ENCODE data around the gene TLR7. TPM values are rescaled to one million over a fixed set of nuclear protein-coding genes. Genes with fewer than 3 reads are reported as not detected.

The TLR7 gene
- total RNA-seq, 2 donors from 2014 or later: 0.22 to 0.24 TPM

DNA sequence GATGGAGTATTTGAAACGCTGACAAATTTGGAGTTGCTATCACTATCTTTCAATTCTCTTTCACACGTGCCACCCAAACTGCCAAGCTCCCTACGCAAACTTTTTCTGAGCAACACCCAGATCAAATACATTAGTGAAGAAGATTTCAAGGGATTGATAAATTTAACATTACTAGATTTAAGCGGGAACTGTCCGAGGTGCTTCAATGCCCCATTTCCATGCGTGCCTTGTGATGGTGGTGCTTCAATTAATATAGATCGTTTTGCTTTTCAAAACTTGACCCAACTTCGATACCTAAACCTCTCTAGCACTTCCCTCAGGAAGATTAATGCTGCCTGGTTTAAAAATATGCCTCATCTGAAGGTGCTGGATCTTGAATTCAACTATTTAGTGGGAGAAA is 52.7 kb downstream of the TLR7 start:
- Histone ChIP-seq H3K4me3 (no peak overlapping the region), H3K4me1 (no peaks in the 10 kb centered on the region), H3K9me3 (no peaks in the 10 kb centered on the region), H3K27ac (no peak overlapping the region), H3K36me3 (no peaks in the 10 kb centered on the region), H3K27me3 (no peaks in the 10 kb centered on the region)
- no peak for DNase-seq (ENCODE audit: low spot score)
- TF ChIP-seq, protein P1, sequence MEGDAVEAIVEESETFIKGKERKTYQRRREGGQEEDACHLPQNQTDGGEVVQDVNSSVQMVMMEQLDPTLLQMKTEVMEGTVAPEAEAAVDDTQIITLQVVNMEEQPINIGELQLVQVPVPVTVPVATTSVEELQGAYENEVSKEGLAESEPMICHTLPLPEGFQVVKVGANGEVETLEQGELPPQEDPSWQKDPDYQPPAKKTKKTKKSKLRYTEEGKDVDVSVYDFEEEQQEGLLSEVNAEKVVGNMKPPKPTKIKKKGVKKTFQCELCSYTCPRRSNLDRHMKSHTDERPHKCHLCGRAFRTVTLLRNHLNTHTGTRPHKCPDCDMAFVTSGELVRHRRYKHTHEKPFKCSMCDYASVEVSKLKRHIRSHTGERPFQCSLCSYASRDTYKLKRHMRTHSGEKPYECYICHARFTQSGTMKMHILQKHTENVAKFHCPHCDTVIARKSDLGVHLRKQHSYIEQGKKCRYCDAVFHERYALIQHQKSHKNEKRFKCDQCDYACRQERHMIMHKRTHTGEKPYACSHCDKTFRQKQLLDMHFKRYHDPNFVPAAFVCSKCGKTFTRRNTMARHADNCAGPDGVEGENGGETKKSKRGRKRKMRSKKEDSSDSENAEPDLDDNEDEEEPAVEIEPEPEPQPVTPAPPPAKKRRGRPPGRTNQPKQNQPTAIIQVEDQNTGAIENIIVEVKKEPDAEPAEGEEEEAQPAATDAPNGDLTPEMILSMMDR (IDR thresholded peaks at IDR 0.05): no peak

DNA sequence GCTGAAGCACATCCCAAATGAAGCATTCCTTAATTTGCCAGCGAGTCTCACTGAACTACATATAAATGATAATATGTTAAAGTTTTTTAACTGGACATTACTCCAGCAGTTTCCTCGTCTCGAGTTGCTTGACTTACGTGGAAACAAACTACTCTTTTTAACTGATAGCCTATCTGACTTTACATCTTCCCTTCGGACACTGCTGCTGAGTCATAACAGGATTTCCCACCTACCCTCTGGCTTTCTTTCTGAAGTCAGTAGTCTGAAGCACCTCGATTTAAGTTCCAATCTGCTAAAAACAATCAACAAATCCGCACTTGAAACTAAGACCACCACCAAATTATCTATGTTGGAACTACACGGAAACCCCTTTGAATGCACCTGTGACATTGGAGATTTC is 54.1 kb downstream of the TLR7 start:
- TF ChIP-seq, protein P1 (IDR thresholded peaks at IDR 0.05): no peak
- Histone ChIP-seq H3K27me3 (no peaks in the 10 kb centered on the region), H3K9me3 (no peaks in the 10 kb centered on the region), H3K4me1 (no peaks in the 10 kb centered on the region), H3K36me3 (no peaks in the 10 kb centered on the region), H3K4me3 (no peak overlapping the region), H3K27ac (no peak overlapping the region)
- no peak for DNase-seq (ENCODE audit: low spot score)

DNA sequence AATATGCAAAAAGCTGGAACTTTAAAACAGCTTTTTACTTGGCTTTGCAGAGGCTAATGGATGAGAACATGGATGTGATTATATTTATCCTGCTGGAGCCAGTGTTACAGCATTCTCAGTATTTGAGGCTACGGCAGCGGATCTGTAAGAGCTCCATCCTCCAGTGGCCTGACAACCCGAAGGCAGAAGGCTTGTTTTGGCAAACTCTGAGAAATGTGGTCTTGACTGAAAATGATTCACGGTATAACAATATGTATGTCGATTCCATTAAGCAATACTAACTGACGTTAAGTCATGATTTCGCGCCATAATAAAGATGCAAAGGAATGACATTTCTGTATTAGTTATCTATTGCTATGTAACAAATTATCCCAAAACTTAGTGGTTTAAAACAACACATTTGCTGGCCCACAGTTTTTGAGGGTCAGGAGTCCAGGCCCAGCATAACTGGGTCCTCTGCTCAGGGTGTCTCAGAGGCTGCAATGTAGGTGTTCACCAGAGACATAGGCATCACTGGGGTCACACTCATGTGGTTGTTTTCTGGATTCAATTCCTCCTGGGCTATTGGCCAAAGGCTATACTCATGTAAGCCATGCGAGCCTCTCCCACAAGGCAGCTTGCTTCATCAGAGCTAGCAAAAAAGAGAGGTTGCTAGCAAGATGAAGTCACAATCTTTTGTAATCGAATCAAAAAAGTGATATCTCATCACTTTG is 55.2 kb downstream of the TLR7 start:
- Histone ChIP-seq H3K27me3 (no peaks in the 10 kb centered on the region), H3K9me3 (no peaks in the 10 kb centered on the region), H3K4me1 (no peaks in the 10 kb centered on the region), H3K36me3 (no peaks in the 10 kb centered on the region), H3K4me3 (no peak overlapping the region), H3K27ac (no peak overlapping the region)
- TF ChIP-seq, protein P1 (IDR thresholded peaks at IDR 0.05): no peak
- DNase-seq (ENCODE audit: low spot score): no peak

DNA sequence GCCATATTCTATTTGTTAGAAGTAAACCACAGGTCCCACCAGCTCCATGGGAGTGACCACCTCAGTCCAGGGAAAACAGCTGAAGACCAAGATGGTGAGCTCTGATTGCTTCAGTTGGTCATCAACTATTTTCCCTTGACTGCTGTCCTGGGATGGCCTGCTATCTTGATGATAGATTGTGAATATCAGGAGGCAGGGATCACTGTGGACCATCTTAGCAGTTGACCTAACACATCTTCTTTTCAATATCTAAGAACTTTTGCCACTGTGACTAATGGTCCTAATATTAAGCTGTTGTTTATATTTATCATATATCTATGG is 55.7 kb downstream of the TLR7 start:
- Histone ChIP-seq H3K4me1 (no peaks in the 10 kb centered on the region), H3K36me3 (no peaks in the 10 kb centered on the region), H3K27ac (no peak overlapping the region), H3K9me3 (no peaks in the 10 kb centered on the region), H3K4me3 (no peak overlapping the region), H3K27me3 (no peaks in the 10 kb centered on the region)
- no peak for DNase-seq (ENCODE audit: low spot score)
- TF ChIP-seq, protein P1 (IDR thresholded peaks at IDR 0.05): no peak

DNA sequence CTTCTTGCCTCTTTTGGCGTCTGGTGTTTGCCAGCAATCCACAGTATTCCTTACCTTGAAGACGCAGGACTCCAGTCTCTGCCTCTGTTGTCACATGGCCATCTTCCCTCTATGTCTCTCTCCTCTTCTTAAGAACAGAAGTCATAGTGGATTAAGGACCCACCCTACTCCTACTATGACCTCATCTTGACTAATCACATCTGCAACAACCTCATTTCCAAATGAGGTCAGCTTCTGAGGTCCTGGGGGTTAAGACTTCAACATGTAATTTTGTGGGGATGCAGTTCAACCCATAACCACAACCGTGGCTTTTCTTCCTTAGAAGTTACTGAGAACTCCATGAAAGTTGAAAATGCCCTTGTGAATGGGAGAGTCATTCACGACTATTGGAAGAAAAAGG is 62.8 kb downstream of the TLR7 start:
- Histone ChIP-seq H3K4me1 (no peaks in the 10 kb centered on the region), H3K27me3 (no peaks in the 10 kb centered on the region), H3K4me3 (no peak overlapping the region), H3K27ac (no peak overlapping the region), H3K9me3 (no peaks in the 10 kb centered on the region), H3K36me3 (no peaks in the 10 kb centered on the region)
- TF ChIP-seq, protein P1 (IDR thresholded peaks at IDR 0.05): no peak
- DNase-seq (ENCODE audit: low spot score): no peak

DNA sequence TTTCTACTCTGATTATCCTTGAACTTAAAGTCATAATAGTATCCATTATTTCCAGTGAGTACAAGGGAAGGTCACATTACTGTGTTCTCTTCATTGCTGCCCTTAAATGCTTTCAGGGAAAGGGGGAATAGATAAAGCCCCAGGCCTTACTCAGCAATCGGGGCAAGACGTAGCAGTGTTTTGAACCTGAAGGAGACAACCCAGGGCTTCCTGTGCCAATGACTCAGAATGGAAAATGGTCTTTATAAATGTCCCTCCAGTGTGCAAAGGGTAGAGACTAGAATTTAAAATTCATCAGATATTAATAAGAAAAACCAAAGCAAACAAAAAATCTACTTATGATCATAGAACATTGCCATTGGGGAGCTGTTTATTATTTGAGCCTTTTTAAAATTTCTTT is 63.3 kb downstream of the TLR7 start:
- no peaks in the 10 kb centered on the region for H3K4me1 ChIP-seq
- no peaks in the 10 kb centered on the region for H3K36me3 ChIP-seq
- DNase-seq (ENCODE audit: low spot score): no peak
- TF ChIP-seq, protein P1 (IDR thresholded peaks at IDR 0.05): no peak
- no peaks in the 10 kb centered on the region for H3K9me3 ChIP-seq
- H3K27ac ChIP-seq: no peak overlapping the region
- no peaks in the 10 kb centered on the region for H3K27me3 ChIP-seq
- H3K4me3 ChIP-seq: no peak overlapping the region
